ENCODE data around the gene BASP1. TPM values are rescaled to one million over a fixed set of nuclear protein-coding genes. Genes with fewer than 3 reads are reported as not detected.

The BASP1 gene
- total RNA-seq, 2 experiments from 2014 or later = 0.70 to 0.93 TPM

DNA sequence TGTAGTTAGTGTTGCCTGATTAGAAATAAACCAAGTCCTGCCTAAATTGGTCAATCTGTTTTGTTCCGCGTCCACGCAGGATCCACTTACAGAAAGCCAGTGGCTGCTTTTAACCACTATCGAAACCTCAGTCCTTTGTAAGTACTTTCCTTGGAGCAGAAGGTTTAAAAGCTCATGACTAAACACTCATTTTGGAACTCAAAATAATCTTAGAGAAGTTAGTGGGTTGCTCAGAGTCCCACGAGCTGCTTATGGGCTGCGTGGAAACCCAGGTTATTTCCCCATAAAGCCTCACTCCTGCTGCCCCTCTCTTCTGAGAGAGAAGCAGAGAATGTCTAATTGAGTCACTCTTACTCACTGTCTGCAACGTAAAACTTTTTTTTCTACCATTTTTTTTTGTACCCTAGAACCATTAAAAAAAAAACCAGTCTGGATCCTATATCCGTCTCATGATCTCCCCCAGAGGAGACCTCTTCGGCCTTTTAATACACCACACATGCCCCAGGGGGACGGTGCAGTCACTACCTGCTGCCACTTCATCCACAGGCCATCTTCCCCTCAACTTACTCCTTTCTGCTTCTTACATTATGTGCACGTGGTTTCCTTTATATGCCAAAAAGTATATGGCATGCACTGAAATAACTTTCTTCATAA, 7.6 kb downstream of the BASP1 start:
- no peak overlapping the region for H3K4me3 Mint-ChIP-seq
- ChIA-PET POLR2A (no interaction called here), CTCF (no interaction called here)
- DNase-seq (peak in 2 of 14 experiments; percentile 37 to 56), ATAC-seq (ENCODE audit: poor library complexity) (no peak)
- no peak overlapping the region for H3K4me3 ChIP-seq (ENCODE audit: low read length)
- no peaks in the 10 kb centered on the region for H3K36me3 ChIP-seq (ENCODE audit: insufficient read depth, low read length)
- no peak overlapping the region for H3K27ac Mint-ChIP-seq
- TF ChIP-seq, protein P1, sequence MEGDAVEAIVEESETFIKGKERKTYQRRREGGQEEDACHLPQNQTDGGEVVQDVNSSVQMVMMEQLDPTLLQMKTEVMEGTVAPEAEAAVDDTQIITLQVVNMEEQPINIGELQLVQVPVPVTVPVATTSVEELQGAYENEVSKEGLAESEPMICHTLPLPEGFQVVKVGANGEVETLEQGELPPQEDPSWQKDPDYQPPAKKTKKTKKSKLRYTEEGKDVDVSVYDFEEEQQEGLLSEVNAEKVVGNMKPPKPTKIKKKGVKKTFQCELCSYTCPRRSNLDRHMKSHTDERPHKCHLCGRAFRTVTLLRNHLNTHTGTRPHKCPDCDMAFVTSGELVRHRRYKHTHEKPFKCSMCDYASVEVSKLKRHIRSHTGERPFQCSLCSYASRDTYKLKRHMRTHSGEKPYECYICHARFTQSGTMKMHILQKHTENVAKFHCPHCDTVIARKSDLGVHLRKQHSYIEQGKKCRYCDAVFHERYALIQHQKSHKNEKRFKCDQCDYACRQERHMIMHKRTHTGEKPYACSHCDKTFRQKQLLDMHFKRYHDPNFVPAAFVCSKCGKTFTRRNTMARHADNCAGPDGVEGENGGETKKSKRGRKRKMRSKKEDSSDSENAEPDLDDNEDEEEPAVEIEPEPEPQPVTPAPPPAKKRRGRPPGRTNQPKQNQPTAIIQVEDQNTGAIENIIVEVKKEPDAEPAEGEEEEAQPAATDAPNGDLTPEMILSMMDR (IDR thresholded peaks at IDR 0.05) = no peak
- no peaks in the 10 kb centered on the region for H3K4me1 Mint-ChIP-seq (ENCODE audit: low read depth)
- H3K9me3 Mint-ChIP-seq = no peaks in the 10 kb centered on the region
- H3K27me3 Mint-ChIP-seq = peaks cover 51% of the 10 kb centered on the region
- no peaks in the 10 kb centered on the region for H3K36me3 Mint-ChIP-seq (ENCODE audit: low read depth)
- no peaks in the 10 kb centered on the region for H3K4me1 ChIP-seq (ENCODE audit: insufficient read depth, low read length)
- intact Hi-C loops (cut with DNase I, micrococcal nuclease) = no loop called here
- H3K27ac ChIP-seq (ENCODE audit: low read depth in 1 of 2, low read length in 2 of 2) = no peak overlapping the region
- peaks cover 5 to 14% of the 10 kb centered on the region in 2 experiments for H3K27me3 ChIP-seq (ENCODE audit: control insufficient read depth in 1 of 2, insufficient read depth in 2 of 2, low read length in 2 of 2)
- no peaks in the 10 kb centered on the region for H3K9me3 ChIP-seq (ENCODE audit: control insufficient read depth in 1 of 2, insufficient read depth in 1 of 2, low read length in 2 of 2)

DNA sequence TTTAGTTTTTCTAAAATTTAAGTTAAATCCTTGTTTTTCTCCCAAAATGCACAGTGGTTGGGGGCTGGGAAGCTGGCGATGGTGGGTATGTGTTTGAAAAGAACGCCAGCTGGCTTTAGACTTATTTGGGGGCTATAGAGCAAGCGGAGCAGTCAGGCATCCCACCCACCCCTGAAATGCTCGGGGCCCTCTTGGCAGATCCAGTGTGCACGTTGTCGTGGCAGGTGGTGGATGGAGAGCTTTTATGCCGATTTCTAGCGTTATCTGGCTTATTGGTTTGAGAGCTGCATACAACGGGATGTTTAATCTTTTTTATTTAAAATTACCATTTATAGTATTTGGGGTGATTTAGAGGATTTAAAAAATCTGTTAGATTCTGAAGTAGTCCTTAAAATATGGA, 8.1 kb downstream of the BASP1 start:
- Mint-ChIP-seq H3K27me3 (peaks cover 48% of the 10 kb centered on the region), H3K27ac (no peak overlapping the region), H3K36me3 (ENCODE audit: low read depth) (no peaks in the 10 kb centered on the region), H3K4me3 (no peak overlapping the region), H3K9me3 (no peaks in the 10 kb centered on the region), H3K4me1 (ENCODE audit: low read depth) (no peaks in the 10 kb centered on the region)
- H3K36me3 ChIP-seq (ENCODE audit: insufficient read depth, low read length) = no peaks in the 10 kb centered on the region
- CTCF ChIA-PET = no interaction called here
- intact Hi-C loops (cut with DNase I, micrococcal nuclease) = no loop called here
- no peaks in the 10 kb centered on the region for H3K9me3 ChIP-seq (ENCODE audit: control insufficient read depth in 1 of 2, insufficient read depth in 1 of 2, low read length in 2 of 2)
- no peak overlapping the region for H3K4me3 ChIP-seq (ENCODE audit: low read length)
- DNase-seq (no peak), ATAC-seq (ENCODE audit: poor library complexity) (no peak)
- peaks cover 2 to 9% of the 10 kb centered on the region in 2 experiments for H3K27me3 ChIP-seq (ENCODE audit: control insufficient read depth in 1 of 2, insufficient read depth in 2 of 2, low read length in 2 of 2)
- H3K27ac ChIP-seq (ENCODE audit: low read depth in 1 of 2, low read length in 2 of 2) = no peak overlapping the region
- TF ChIP-seq, protein P1 (IDR thresholded peaks at IDR 0.05) = no peak
- no peaks in the 10 kb centered on the region for H3K4me1 ChIP-seq (ENCODE audit: insufficient read depth, low read length)
- POLR2A ChIA-PET = no interaction called here

- no peaks in the 10 kb centered on the region for H3K4me1 Mint-ChIP-seq (ENCODE audit: low read depth)
- H3K27ac Mint-ChIP-seq = no peak overlapping the region
- POLR2A ChIA-PET = no interaction called here
- no peaks in the 10 kb centered on the region for H3K36me3 Mint-ChIP-seq (ENCODE audit: low read depth)
- H3K27me3 ChIP-seq (ENCODE audit: control insufficient read depth in 1 of 2, insufficient read depth in 2 of 2, low read length in 2 of 2) = no peaks in the 10 kb centered on the region
- H3K9me3 Mint-ChIP-seq = no peaks in the 10 kb centered on the region
- no peak overlapping the region for H3K4me3 ChIP-seq (ENCODE audit: low read length)
- H3K27ac ChIP-seq (ENCODE audit: low read depth in 1 of 2, low read length in 2 of 2) = no peak overlapping the region
- CTCF ChIA-PET = no interaction called here
- intact Hi-C loops (cut with DNase I, micrococcal nuclease) = no loop called here
- H3K4me3 Mint-ChIP-seq = no peak overlapping the region
- H3K36me3 ChIP-seq (ENCODE audit: insufficient read depth, low read length) = no peaks in the 10 kb centered on the region
- TF ChIP-seq, protein P1 (IDR thresholded peaks at IDR 0.05) = no peak
- ATAC-seq (ENCODE audit: poor library complexity) (no peak), DNase-seq (no peak)
- H3K27me3 Mint-ChIP-seq = peaks cover 39% of the 10 kb centered on the region
- H3K9me3 ChIP-seq (ENCODE audit: control insufficient read depth in 1 of 2, insufficient read depth in 1 of 2, low read length in 2 of 2) = no peaks in the 10 kb centered on the region
- H3K4me1 ChIP-seq (ENCODE audit: insufficient read depth, low read length) = no peaks in the 10 kb centered on the region
Measured at GRCh38 chr5:17227868-17228267, 10.4 kb downstream of the BASP1 start.

All from CD4-positive, alpha-beta T cell (primary cell).